Karpas-422 (cell line): ENCODE results near the gene ST8SIA1. TPM values are rescaled to one million over a fixed set of nuclear protein-coding genes. Genes with fewer than 3 reads are reported as not detected.
A peak's percentile ranks its signal among the peaks of the same experiment; 100 is the strongest.

ENCODE experiments used
- DNase-seq: peaks from one replicate; pipeline ENCODE4 v3.0.0-alpha.2; 2015
- H2AFZ ChIP-seq: fragments of 200-600 bp; sonication (generic); 2 replicates; pipeline ENCODE4 v1.6.1; 2014; ENCODE audit warnings: antibody characterized with exemption, low read length, mixed read lengths
- H3K27ac ChIP-seq: fragments of 200-600 bp; sonication (generic); 2 replicates; pipeline ENCODE4 v1.5.1; 2014; ENCODE audit warnings: mild to moderate bottlenecking, low read length, moderate library complexity
- H3K27me3 ChIP-seq: fragments of 200-600 bp; sonication (generic); 2 replicates; pipeline ENCODE4 v1.6.1; 2014; ENCODE audit warnings: low read length, mixed read lengths
- H3K36me3 ChIP-seq: fragments of 200-600 bp; sonication (generic); 2 replicates; pipeline ENCODE4 v1.6.1; 2014; ENCODE audit warnings: low read length, mixed read lengths; ENCODE audit not compliant: insufficient read depth
- H3K4me1 ChIP-seq: fragments of 200-600 bp; sonication (generic); 2 replicates; pipeline ENCODE4 v1.6.1; 2014; ENCODE audit warnings: mild to moderate bottlenecking, low read length, mixed read lengths
- H3K4me2 ChIP-seq: fragments of 200-600 bp; sonication (generic); 2 replicates; pipeline ENCODE4 v1.6.1; 2014; ENCODE audit warnings: low read length, low read depth, mild to moderate bottlenecking; ENCODE audit not compliant: poor library complexity, severe bottlenecking
- H3K4me3 ChIP-seq: fragments of 200-600 bp; sonication (generic); 2 replicates; pipeline ENCODE4 v1.5.1; 2014; ENCODE audit warnings: mild to moderate bottlenecking, antibody characterized with exemption, low read length, mixed read lengths
- H3K79me2 ChIP-seq: fragments of 200-600 bp; sonication (generic); 2 replicates; pipeline ENCODE4 v1.6.1; 2014; ENCODE audit warnings: mild to moderate bottlenecking, low read length, mixed read lengths
- H3K9ac ChIP-seq: fragments of 200-600 bp; sonication (generic); 2 replicates; pipeline ENCODE4 v1.6.0; 2014; ENCODE audit warnings: low read length
- H3K9me2 ChIP-seq: fragments of 200-600 bp; sonication (generic), shearing (Covaris generic); replicated peaks from 2 replicates; pipeline ENCODE4 v1.6.0; 2014; ENCODE audit warnings: mild to moderate bottlenecking, low read length, moderate library complexity; ENCODE audit not compliant: insufficient read depth
- H3K9me3 ChIP-seq: fragments of 300-700, 200-600 bp; sonication (generic); 2 replicates; pipeline ENCODE4 v1.6.1; 2014; ENCODE audit warnings: low read length, mixed read lengths
- H4K20me1 ChIP-seq: fragments of 200-600 bp; sonication (generic); 2 replicates; pipeline ENCODE4 v1.6.1; 2014; ENCODE audit warnings: mild to moderate bottlenecking, antibody characterized with exemption, low read length, low read depth; ENCODE audit not compliant: insufficient read depth
- total RNA-seq: library from RNA; depleted of rRNA; stranded (reverse); fragments of >200 nt; shearing (Covaris generic); gene quantifications from 2 replicates; pipeline ENCODE4 v1.2.3, GENCODE V29; 2014; ENCODE audit warnings: low replicate concordance

ST8SIA1 gene
- total RNA-seq, 1 experiment from 2014 or later, result 4.6 TPM

GRCh38 chr12:22286569-22286968 is 47.9 kb downstream of the ST8SIA1 start:
- Histone ChIP-seq H3K9ac (no peak overlapping the region), H2AFZ (no peak overlapping the region), H3K4me1 (no peaks in the 10 kb centered on the region), H3K4me3 (no peak overlapping the region), H3K9me3 (no peaks in the 10 kb centered on the region), H3K4me2 (no peak overlapping the region), H3K27ac (no peak overlapping the region), H4K20me1 (no peaks in the 10 kb centered on the region), H3K9me2 (no peaks in the 10 kb centered on the region), H3K27me3 (no peaks in the 10 kb centered on the region), H3K36me3 (no peaks in the 10 kb centered on the region), H3K79me2 (no peaks in the 10 kb centered on the region)
- no peak for DNase-seq

DNA sequence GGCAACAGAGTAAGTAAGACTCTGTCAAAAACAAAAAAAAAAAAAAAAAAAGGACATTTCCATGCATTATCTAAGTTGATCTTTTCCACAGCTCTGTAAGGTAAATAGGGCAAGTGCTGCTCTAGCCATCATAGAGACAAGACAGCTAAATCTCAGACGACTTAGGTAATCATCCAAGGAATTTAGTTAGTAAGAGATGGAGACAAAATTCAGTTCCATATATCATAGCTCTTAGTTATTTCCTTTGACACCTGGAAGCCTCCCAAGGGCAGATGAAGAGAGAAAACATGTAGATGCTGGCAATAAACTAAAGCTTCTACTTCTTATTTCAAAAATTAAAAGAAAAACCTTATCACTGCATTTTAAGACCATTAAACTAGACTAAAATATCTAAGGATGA is 48.7 kb downstream of the ST8SIA1 start:
- Histone ChIP-seq H3K4me3 (no peak overlapping the region), H3K4me1 (no peaks in the 10 kb centered on the region), H2AFZ (no peak overlapping the region), H4K20me1 (no peaks in the 10 kb centered on the region), H3K36me3 (no peaks in the 10 kb centered on the region), H3K4me2 (no peak overlapping the region), H3K27me3 (no peaks in the 10 kb centered on the region), H3K79me2 (no peaks in the 10 kb centered on the region), H3K9me3 (no peaks in the 10 kb centered on the region), H3K9ac (no peak overlapping the region), H3K9me2 (no peaks in the 10 kb centered on the region), H3K27ac (no peak overlapping the region)
- DNase-seq, result no peak

- Histone ChIP-seq H3K4me1 (no peaks in the 10 kb centered on the region), H3K4me2 (no peak overlapping the region), H3K9me2 (no peaks in the 10 kb centered on the region), H3K27ac (no peak overlapping the region), H3K36me3 (no peaks in the 10 kb centered on the region), H3K9me3 (no peaks in the 10 kb centered on the region), H3K4me3 (no peak overlapping the region), H3K27me3 (no peaks in the 10 kb centered on the region), H3K79me2 (no peaks in the 10 kb centered on the region), H2AFZ (no peak overlapping the region), H4K20me1 (no peaks in the 10 kb centered on the region), H3K9ac (no peak overlapping the region)
- no peak for DNase-seq
Measured at GRCh38 chr12:22284871-22285270, 49.6 kb downstream of the ST8SIA1 start.

DNA sequence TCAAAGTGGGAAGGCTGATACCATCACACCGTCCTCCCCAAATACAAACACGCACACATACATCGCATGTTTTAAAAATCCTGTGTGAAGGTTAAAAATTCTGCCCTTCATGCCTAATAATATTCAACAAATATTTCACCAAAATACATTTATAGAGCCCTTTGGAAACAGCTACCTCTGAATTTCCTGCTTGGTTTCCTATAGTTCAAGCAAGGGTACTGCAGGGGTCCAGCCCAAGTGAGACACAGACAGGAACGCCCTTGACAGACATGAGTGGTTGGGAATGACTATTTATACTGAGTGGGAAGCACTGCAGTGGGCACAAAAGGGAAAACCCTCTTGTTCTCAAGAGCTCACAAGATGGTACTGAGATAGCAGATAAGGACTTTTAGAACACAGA is 51.0 kb downstream of the ST8SIA1 start:
- no peaks in the 10 kb centered on the region for H3K36me3 ChIP-seq
- H3K27ac ChIP-seq, result no peak overlapping the region
- H3K9ac ChIP-seq, result no peak overlapping the region
- no peaks in the 10 kb centered on the region for H4K20me1 ChIP-seq
- no peak overlapping the region for H3K4me3 ChIP-seq
- no peaks in the 10 kb centered on the region for H3K79me2 ChIP-seq
- H3K9me3 ChIP-seq, result no peaks in the 10 kb centered on the region
- H3K27me3 ChIP-seq, result no peaks in the 10 kb centered on the region
- H2AFZ ChIP-seq, result no peak overlapping the region
- H3K9me2 ChIP-seq, result no peaks in the 10 kb centered on the region
- no peaks in the 10 kb centered on the region for H3K4me1 ChIP-seq
- H3K4me2 ChIP-seq, result no peak overlapping the region
- DNase-seq, result no peak

DNA sequence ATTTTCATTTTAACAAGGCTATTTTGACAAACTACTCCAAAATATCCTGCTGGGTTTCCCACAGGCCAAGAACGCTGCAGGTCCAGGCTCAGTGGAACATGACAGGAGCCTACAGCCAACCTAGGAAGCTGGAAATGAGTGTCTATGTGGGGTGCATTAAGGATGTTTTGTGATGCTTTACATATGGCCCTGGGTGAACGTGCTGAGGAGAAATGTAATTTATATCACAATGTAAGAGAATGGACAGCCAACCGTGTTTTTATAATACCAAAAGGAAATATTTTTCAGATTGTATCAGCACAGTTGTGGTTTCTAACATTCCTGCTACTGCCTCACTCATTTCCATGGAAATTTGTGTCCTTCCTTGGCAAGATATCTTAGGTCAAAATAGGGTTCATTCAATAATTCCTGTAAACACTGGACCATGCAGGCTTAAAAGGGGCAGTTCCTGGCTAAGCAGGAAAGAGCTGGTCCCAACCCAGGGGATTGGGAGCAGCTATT is 51.5 kb downstream of the ST8SIA1 start:
- Histone ChIP-seq H3K4me3 (no peak overlapping the region), H3K9me2 (no peaks in the 10 kb centered on the region), H3K79me2 (no peaks in the 10 kb centered on the region)

GRCh38 chr12:22282283-22282682 is 52.2 kb downstream of the ST8SIA1 start:
- Histone ChIP-seq H3K36me3 (no peaks in the 10 kb centered on the region), H3K4me2 (no peak overlapping the region), H2AFZ (no peak overlapping the region), H3K9me3 (no peaks in the 10 kb centered on the region), H3K4me3 (no peak overlapping the region), H3K27ac (no peak overlapping the region), H3K4me1 (no peaks in the 10 kb centered on the region; the same call in 1 of the 2 replicates), H3K27me3 (no peaks in the 10 kb centered on the region), H3K9ac (no peak overlapping the region), H3K79me2 (no peaks in the 10 kb centered on the region), H4K20me1 (no peaks in the 10 kb centered on the region), H3K9me2 (no peaks in the 10 kb centered on the region)
- no peak for DNase-seq

More for the DNA sequence above, 51.5 kb downstream of the ST8SIA1 start:
- Histone ChIP-seq H3K27me3 (no peaks in the 10 kb centered on the region), H3K36me3 (no peaks in the 10 kb centered on the region), H3K9me3 (no peaks in the 10 kb centered on the region), H3K27ac (no peak overlapping the region), H2AFZ (no peak overlapping the region), H3K9ac (no peak overlapping the region), H4K20me1 (no peaks in the 10 kb centered on the region), H3K4me2 (no peak overlapping the region), H3K4me1 (no peaks in the 10 kb centered on the region)
- no peak for DNase-seq

- H3K9me2 ChIP-seq, result no peaks in the 10 kb centered on the region
- peak; percentile 73 for DNase-seq
Measured at GRCh38 chr12:22276867-22277266, 57.6 kb downstream of the ST8SIA1 start.

DNA sequence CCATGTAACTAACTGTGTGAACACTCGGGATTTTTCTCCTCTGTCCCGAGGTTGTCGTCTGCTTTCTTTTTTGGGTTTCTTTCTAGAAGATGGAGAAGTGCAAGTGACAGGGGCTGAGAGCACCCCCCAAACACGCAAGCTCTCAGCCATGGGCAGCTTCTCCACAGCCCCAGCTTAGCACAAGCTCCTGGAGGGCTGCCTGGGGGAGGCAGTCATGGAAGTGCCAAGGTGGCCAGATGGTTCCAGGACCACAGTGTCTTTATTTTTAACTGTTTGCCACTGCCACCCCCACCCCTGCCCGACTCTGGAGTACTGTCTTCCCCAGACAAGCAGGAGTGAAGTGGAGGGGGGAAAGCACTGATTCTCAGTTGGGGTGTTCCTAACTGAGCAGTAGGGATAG is 58.2 kb downstream of the ST8SIA1 start:
- H3K27me3 ChIP-seq, result no peaks in the 10 kb centered on the region
- H3K4me3 ChIP-seq, result no peak overlapping the region
- no peaks in the 10 kb centered on the region for H3K9me3 ChIP-seq
- H3K27ac ChIP-seq, result no peak overlapping the region
- no peaks in the 10 kb centered on the region for H4K20me1 ChIP-seq
- DNase-seq, result no peak
- no peaks in the 10 kb centered on the region for H3K9me2 ChIP-seq
- H3K36me3 ChIP-seq, result no peaks in the 10 kb centered on the region
- no peak overlapping the region for H2AFZ ChIP-seq
- H3K79me2 ChIP-seq, result no peaks in the 10 kb centered on the region
- peaks cover 13% of the 10 kb centered on the region for H3K4me1 ChIP-seq
- no peak overlapping the region for H3K9ac ChIP-seq
- H3K4me2 ChIP-seq, result no peak overlapping the region

More at GRCh38 chr12:22276867-22277266, 57.6 kb downstream of the ST8SIA1 start:
- Histone ChIP-seq H3K9ac (no peak overlapping the region), H3K36me3 (no peaks in the 10 kb centered on the region), H3K4me2 (peak overlapping the region; percentile 33), H2AFZ (no peak overlapping the region), H3K9me3 (no peaks in the 10 kb centered on the region), H4K20me1 (no peaks in the 10 kb centered on the region), H3K79me2 (no peaks in the 10 kb centered on the region), H3K27me3 (no peaks in the 10 kb centered on the region), H3K27ac (no peak overlapping the region), H3K4me3 (no peak overlapping the region), H3K4me1 (peaks cover 13% of the 10 kb centered on the region)

- no peak for DNase-seq
- Histone ChIP-seq H4K20me1 (no peaks in the 10 kb centered on the region), H3K79me2 (no peaks in the 10 kb centered on the region), H3K9me3 (no peaks in the 10 kb centered on the region), H3K9me2 (no peaks in the 10 kb centered on the region), H2AFZ (no peak overlapping the region), H3K4me2 (no peak overlapping the region), H3K4me1 (peaks cover 13% of the 10 kb centered on the region), H3K36me3 (no peaks in the 10 kb centered on the region), H3K27me3 (no peaks in the 10 kb centered on the region), H3K4me3 (no peak overlapping the region), H3K9ac (no peak overlapping the region), H3K27ac (no peak overlapping the region)
Measured at GRCh38 chr12:22275843-22276242, 58.7 kb downstream of the ST8SIA1 start.
